ENCODE measurements around the gene PTPN2.
A peak's percentile ranks its signal among the peaks of the same experiment; 100 is the strongest.

PTPN2 gene

GRCh38 chr18:12843420-12844350 lies 40.4 kb downstream of the PTPN2 start:
- no peak for TF ChIP-seq CTCF (IDR thresholded peaks at IDR 0.05; ENCODE audit: extremely low read depth, missing control alignments)
- DNase-seq (ENCODE audit: low spot score), result no peak

GRCh38 chr18:12842459-12843380 lies 41.3 kb downstream of the PTPN2 start:
- TF ChIP-seq CTCF (IDR thresholded peaks at IDR 0.05; ENCODE audit: extremely low read depth, missing control alignments), result no peak
- no peak for DNase-seq (ENCODE audit: low spot score)

- no peak for DNase-seq (ENCODE audit: low spot score)
- no peak for TF ChIP-seq CTCF (IDR thresholded peaks at IDR 0.05; ENCODE audit: extremely low read depth, missing control alignments)
Measured at GRCh38 chr18:12841070-12841469, 43.0 kb downstream of the PTPN2 start.

- DNase-seq (ENCODE audit: low spot score), result no peak
Measured at GRCh38 chr18:12840382-12840781, 43.7 kb downstream of the PTPN2 start.

GRCh38 chr18:12839526-12840196 lies 44.4 kb downstream of the PTPN2 start:
- TF ChIP-seq CTCF (IDR thresholded peaks at IDR 0.05; ENCODE audit: extremely low read depth, missing control alignments), result no peak
- DNase-seq (ENCODE audit: low spot score), result peak; percentile 68

More at GRCh38 chr18:12840382-12840781, 43.7 kb downstream of the PTPN2 start:
- no peak for TF ChIP-seq CTCF (IDR thresholded peaks at IDR 0.05; ENCODE audit: extremely low read depth, missing control alignments)

GRCh38 chr18:12839057-12839525 lies 44.9 kb downstream of the PTPN2 start:
- DNase-seq (ENCODE audit: low spot score), result peak; percentile 38
- TF ChIP-seq CTCF (IDR thresholded peaks at IDR 0.05; ENCODE audit: extremely low read depth, missing control alignments), result no peak

Measured in GM20000 (cell line).